Activated naive CD8-positive, alpha-beta T cell (primary cell): ENCODE data around the gene VEPH1.

ENCODE experiments used
- H3K27ac Mint-ChIP-seq: one replicate; pipeline ENCODE4 v1.8.0; 2021; ENCODE audit warnings: mixed read lengths
- H3K27me3 Mint-ChIP-seq: one replicate; pipeline ENCODE4 v1.8.0; 2021; ENCODE audit warnings: mixed read lengths
- H3K36me3 Mint-ChIP-seq: one replicate; pipeline ENCODE4 v1.8.0; 2021; ENCODE audit warnings: mixed read lengths
- H3K4me1 Mint-ChIP-seq: one replicate; pipeline ENCODE4 v1.8.0; 2021; ENCODE audit warnings: low read depth, mixed read lengths
- H3K4me3 Mint-ChIP-seq: one replicate; pipeline ENCODE4 v1.8.0; 2021; ENCODE audit warnings: mild to moderate bottlenecking, mixed read lengths
- H3K9me3 Mint-ChIP-seq: one replicate; pipeline ENCODE4 v1.8.0; 2021; ENCODE audit warnings: low read depth, mixed read lengths

VEPH1 gene

GRCh38 chr3:157381606-157382005 lies 121.6 kb downstream of the VEPH1 start:
- Mint-ChIP-seq H3K27me3 (no peaks in the 10 kb centered on the region), H3K9me3 (no peaks in the 10 kb centered on the region), H3K27ac (no peak overlapping the region), H3K4me3 (no peak overlapping the region), H3K4me1 (no peaks in the 10 kb centered on the region), H3K36me3 (peaks cover 15% of the 10 kb centered on the region)

- H3K4me3 Mint-ChIP-seq = no peak overlapping the region
- H3K9me3 Mint-ChIP-seq = no peaks in the 10 kb centered on the region
- H3K36me3 Mint-ChIP-seq = peaks cover 15% of the 10 kb centered on the region
- no peaks in the 10 kb centered on the region for H3K4me1 Mint-ChIP-seq
- no peak overlapping the region for H3K27ac Mint-ChIP-seq
- H3K27me3 Mint-ChIP-seq = no peaks in the 10 kb centered on the region
These were observed 123.6 kb downstream of the VEPH1 start for GRCh38 chr3:157379525-157380140.

- no peak overlapping the region for H3K27ac Mint-ChIP-seq
- peaks cover 7% of the 10 kb centered on the region for H3K36me3 Mint-ChIP-seq
- no peaks in the 10 kb centered on the region for H3K4me1 Mint-ChIP-seq
- no peak overlapping the region for H3K4me3 Mint-ChIP-seq
- no peaks in the 10 kb centered on the region for H3K9me3 Mint-ChIP-seq
- H3K27me3 Mint-ChIP-seq = no peaks in the 10 kb centered on the region
These were observed 126.5 kb downstream of the VEPH1 start for GRCh38 chr3:157376603-157377300.

- no peaks in the 10 kb centered on the region for H3K27me3 Mint-ChIP-seq
- H3K4me3 Mint-ChIP-seq = no peak overlapping the region
- H3K27ac Mint-ChIP-seq = no peak overlapping the region
- no peaks in the 10 kb centered on the region for H3K9me3 Mint-ChIP-seq
- H3K4me1 Mint-ChIP-seq = no peaks in the 10 kb centered on the region
- H3K36me3 Mint-ChIP-seq = peaks cover 3% of the 10 kb centered on the region
These were observed 127.8 kb downstream of the VEPH1 start for GRCh38 chr3:157375342-157375986.

GRCh38 chr3:157374933-157375332 lies 128.3 kb downstream of the VEPH1 start:
- Mint-ChIP-seq H3K4me1 (no peaks in the 10 kb centered on the region), H3K4me3 (no peak overlapping the region), H3K36me3 (no peaks in the 10 kb centered on the region)

DNA sequence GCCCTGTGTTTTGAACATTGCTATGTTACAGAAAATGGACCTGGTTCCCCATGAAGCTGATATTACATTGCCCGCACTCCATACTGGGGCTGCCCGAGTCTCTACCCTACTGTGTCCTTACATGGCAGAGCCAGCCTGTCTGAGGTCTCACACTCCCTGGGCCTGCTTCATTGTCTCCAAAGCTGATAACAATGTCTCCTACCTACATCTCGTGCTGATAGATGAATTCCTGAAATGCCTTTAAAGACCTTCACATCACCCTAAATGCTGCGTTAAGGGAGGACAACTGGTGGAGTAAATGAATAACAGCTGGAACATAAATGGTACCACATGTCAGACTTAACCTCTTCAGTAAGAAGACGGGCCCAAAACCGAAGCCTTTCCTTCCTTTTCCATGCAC lies 129.4 kb downstream of the VEPH1 start:
- Mint-ChIP-seq H3K27me3 (no peaks in the 10 kb centered on the region), H3K4me1 (no peaks in the 10 kb centered on the region), H3K36me3 (no peaks in the 10 kb centered on the region), H3K4me3 (no peak overlapping the region), H3K9me3 (no peaks in the 10 kb centered on the region), H3K27ac (no peak overlapping the region)

More at GRCh38 chr3:157374933-157375332, 128.3 kb downstream of the VEPH1 start:
- H3K27ac Mint-ChIP-seq = no peak overlapping the region
- no peaks in the 10 kb centered on the region for H3K9me3 Mint-ChIP-seq
- H3K27me3 Mint-ChIP-seq = no peaks in the 10 kb centered on the region

- H3K36me3 Mint-ChIP-seq = no peaks in the 10 kb centered on the region
- no peaks in the 10 kb centered on the region for H3K9me3 Mint-ChIP-seq
- H3K27ac Mint-ChIP-seq = no peak overlapping the region
- no peaks in the 10 kb centered on the region for H3K27me3 Mint-ChIP-seq
- H3K4me3 Mint-ChIP-seq = no peak overlapping the region
- H3K4me1 Mint-ChIP-seq = no peaks in the 10 kb centered on the region
These were observed 132.3 kb downstream of the VEPH1 start for GRCh38 chr3:157370867-157371266.

- Mint-ChIP-seq H3K27ac (no peak overlapping the region), H3K9me3 (no peaks in the 10 kb centered on the region), H3K4me3 (no peak overlapping the region), H3K27me3 (no peaks in the 10 kb centered on the region), H3K4me1 (no peaks in the 10 kb centered on the region), H3K36me3 (no peaks in the 10 kb centered on the region)
These were observed 133.3 kb downstream of the VEPH1 start for GRCh38 chr3:157369727-157370421.

- Mint-ChIP-seq H3K4me3 (no peak overlapping the region), H3K9me3 (no peaks in the 10 kb centered on the region), H3K27me3 (no peaks in the 10 kb centered on the region), H3K36me3 (no peaks in the 10 kb centered on the region), H3K27ac (no peak overlapping the region), H3K4me1 (no peaks in the 10 kb centered on the region)
These were observed 135.0 kb downstream of the VEPH1 start for GRCh38 chr3:157368171-157368570.

DNA sequence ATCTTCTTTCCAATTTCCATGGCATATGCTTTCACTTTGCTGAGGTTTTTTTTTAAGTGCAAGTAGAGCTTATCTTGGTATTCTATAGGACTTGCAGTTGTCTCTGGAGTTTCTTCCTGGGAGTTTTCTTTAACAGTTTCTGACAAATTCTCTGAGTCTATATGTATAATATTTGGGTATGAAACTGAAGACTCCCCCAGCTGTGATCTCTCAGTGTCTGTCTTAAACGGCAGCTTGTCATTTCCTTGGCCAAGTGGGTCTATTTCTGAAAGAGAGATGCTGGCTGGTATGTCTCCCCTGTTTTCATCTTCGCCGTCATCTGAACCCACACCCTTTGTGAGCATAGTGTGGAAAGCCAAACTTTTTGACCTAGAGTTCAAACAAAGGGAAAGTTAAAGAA lies 139.8 kb downstream of the VEPH1 start:
- Mint-ChIP-seq H3K4me3 (no peak overlapping the region), H3K9me3 (no peaks in the 10 kb centered on the region), H3K36me3 (no peaks in the 10 kb centered on the region), H3K27me3 (peaks cover 2% of the 10 kb centered on the region), H3K4me1 (no peaks in the 10 kb centered on the region), H3K27ac (no peak overlapping the region)

- Mint-ChIP-seq H3K27ac (no peak overlapping the region), H3K4me1 (no peaks in the 10 kb centered on the region), H3K9me3 (no peaks in the 10 kb centered on the region), H3K36me3 (no peaks in the 10 kb centered on the region), H3K4me3 (no peak overlapping the region), H3K27me3 (peaks cover 2% of the 10 kb centered on the region)
These were observed 140.9 kb downstream of the VEPH1 start for GRCh38 chr3:157362348-157362747.

GRCh38 chr3:157360044-157360443 lies 143.2 kb downstream of the VEPH1 start:
- Mint-ChIP-seq H3K4me3 (no peak overlapping the region), H3K27ac (no peak overlapping the region), H3K36me3 (no peaks in the 10 kb centered on the region), H3K9me3 (no peaks in the 10 kb centered on the region), H3K27me3 (peaks cover 2% of the 10 kb centered on the region), H3K4me1 (no peaks in the 10 kb centered on the region)

DNA sequence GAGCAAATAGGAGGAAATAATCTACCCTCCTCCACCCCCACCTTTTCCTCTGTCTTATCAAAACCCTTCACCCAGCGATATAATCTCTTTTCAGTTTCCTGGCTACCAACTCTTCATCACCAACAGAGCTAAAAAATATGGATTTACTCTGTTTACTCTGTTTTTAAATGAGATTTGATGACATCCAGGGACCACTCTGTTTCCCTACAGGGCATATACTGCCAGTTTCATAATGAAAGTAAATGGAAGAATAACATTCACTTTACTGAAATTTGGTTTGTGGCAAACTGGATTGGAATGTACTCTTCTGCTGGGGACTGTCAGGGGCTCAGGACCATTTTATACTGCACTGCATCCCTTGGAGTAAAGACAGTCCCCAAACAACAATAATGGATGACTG lies 146.7 kb downstream of the VEPH1 start:
- H3K36me3 Mint-ChIP-seq = no peaks in the 10 kb centered on the region
- H3K27ac Mint-ChIP-seq = no peak overlapping the region
- no peaks in the 10 kb centered on the region for H3K27me3 Mint-ChIP-seq
- no peaks in the 10 kb centered on the region for H3K4me1 Mint-ChIP-seq
- H3K9me3 Mint-ChIP-seq = no peaks in the 10 kb centered on the region
- H3K4me3 Mint-ChIP-seq = no peak overlapping the region

DNA sequence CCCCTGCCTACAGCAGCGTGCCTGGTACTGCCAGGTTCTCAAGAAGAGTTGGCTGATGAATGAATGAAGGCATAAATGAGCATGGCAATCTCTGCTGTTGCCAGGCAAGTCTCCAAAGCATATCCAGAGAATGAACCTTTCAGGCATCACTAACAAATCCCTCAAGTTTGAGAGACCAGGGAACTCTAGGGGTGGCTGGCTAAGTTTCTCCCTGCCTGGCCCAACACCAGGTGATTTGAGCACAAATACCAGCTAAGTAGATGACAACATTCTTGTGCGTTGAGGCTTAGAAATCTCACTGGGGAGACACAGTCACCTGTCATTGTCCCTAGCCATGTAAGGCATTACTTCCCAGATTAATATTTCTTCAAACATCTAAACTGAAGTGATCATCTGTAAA lies 147.9 kb downstream of the VEPH1 start:
- no peak overlapping the region for H3K4me3 Mint-ChIP-seq
- no peaks in the 10 kb centered on the region for H3K27me3 Mint-ChIP-seq
- H3K4me1 Mint-ChIP-seq = no peaks in the 10 kb centered on the region
- no peaks in the 10 kb centered on the region for H3K36me3 Mint-ChIP-seq
- H3K9me3 Mint-ChIP-seq = no peaks in the 10 kb centered on the region
- H3K27ac Mint-ChIP-seq = no peak overlapping the region

GRCh38 chr3:157354722-157355121 lies 148.5 kb downstream of the VEPH1 start:
- Mint-ChIP-seq H3K36me3 (no peaks in the 10 kb centered on the region), H3K27ac (no peak overlapping the region), H3K4me3 (no peak overlapping the region), H3K9me3 (peaks cover 5% of the 10 kb centered on the region), H3K27me3 (no peaks in the 10 kb centered on the region), H3K4me1 (no peaks in the 10 kb centered on the region)
